ENCODE measurements around the gene PLPP2. TPM values are rescaled to one million over a fixed set of nuclear protein-coding genes. Genes with fewer than 3 reads are reported as not detected.
A peak's percentile ranks its signal among the peaks of the same experiment; 100 is the strongest.

The PLPP2 gene
- total and polyA plus RNA-seq, 9 of the 15 experiments (the other 6 are each of a cell fraction or from before 2014, with no cell fraction given) = 0.51 to 4.4 (median 2.2) TPM; not detected in 1

- TF ChIP-seq, protein P1, sequence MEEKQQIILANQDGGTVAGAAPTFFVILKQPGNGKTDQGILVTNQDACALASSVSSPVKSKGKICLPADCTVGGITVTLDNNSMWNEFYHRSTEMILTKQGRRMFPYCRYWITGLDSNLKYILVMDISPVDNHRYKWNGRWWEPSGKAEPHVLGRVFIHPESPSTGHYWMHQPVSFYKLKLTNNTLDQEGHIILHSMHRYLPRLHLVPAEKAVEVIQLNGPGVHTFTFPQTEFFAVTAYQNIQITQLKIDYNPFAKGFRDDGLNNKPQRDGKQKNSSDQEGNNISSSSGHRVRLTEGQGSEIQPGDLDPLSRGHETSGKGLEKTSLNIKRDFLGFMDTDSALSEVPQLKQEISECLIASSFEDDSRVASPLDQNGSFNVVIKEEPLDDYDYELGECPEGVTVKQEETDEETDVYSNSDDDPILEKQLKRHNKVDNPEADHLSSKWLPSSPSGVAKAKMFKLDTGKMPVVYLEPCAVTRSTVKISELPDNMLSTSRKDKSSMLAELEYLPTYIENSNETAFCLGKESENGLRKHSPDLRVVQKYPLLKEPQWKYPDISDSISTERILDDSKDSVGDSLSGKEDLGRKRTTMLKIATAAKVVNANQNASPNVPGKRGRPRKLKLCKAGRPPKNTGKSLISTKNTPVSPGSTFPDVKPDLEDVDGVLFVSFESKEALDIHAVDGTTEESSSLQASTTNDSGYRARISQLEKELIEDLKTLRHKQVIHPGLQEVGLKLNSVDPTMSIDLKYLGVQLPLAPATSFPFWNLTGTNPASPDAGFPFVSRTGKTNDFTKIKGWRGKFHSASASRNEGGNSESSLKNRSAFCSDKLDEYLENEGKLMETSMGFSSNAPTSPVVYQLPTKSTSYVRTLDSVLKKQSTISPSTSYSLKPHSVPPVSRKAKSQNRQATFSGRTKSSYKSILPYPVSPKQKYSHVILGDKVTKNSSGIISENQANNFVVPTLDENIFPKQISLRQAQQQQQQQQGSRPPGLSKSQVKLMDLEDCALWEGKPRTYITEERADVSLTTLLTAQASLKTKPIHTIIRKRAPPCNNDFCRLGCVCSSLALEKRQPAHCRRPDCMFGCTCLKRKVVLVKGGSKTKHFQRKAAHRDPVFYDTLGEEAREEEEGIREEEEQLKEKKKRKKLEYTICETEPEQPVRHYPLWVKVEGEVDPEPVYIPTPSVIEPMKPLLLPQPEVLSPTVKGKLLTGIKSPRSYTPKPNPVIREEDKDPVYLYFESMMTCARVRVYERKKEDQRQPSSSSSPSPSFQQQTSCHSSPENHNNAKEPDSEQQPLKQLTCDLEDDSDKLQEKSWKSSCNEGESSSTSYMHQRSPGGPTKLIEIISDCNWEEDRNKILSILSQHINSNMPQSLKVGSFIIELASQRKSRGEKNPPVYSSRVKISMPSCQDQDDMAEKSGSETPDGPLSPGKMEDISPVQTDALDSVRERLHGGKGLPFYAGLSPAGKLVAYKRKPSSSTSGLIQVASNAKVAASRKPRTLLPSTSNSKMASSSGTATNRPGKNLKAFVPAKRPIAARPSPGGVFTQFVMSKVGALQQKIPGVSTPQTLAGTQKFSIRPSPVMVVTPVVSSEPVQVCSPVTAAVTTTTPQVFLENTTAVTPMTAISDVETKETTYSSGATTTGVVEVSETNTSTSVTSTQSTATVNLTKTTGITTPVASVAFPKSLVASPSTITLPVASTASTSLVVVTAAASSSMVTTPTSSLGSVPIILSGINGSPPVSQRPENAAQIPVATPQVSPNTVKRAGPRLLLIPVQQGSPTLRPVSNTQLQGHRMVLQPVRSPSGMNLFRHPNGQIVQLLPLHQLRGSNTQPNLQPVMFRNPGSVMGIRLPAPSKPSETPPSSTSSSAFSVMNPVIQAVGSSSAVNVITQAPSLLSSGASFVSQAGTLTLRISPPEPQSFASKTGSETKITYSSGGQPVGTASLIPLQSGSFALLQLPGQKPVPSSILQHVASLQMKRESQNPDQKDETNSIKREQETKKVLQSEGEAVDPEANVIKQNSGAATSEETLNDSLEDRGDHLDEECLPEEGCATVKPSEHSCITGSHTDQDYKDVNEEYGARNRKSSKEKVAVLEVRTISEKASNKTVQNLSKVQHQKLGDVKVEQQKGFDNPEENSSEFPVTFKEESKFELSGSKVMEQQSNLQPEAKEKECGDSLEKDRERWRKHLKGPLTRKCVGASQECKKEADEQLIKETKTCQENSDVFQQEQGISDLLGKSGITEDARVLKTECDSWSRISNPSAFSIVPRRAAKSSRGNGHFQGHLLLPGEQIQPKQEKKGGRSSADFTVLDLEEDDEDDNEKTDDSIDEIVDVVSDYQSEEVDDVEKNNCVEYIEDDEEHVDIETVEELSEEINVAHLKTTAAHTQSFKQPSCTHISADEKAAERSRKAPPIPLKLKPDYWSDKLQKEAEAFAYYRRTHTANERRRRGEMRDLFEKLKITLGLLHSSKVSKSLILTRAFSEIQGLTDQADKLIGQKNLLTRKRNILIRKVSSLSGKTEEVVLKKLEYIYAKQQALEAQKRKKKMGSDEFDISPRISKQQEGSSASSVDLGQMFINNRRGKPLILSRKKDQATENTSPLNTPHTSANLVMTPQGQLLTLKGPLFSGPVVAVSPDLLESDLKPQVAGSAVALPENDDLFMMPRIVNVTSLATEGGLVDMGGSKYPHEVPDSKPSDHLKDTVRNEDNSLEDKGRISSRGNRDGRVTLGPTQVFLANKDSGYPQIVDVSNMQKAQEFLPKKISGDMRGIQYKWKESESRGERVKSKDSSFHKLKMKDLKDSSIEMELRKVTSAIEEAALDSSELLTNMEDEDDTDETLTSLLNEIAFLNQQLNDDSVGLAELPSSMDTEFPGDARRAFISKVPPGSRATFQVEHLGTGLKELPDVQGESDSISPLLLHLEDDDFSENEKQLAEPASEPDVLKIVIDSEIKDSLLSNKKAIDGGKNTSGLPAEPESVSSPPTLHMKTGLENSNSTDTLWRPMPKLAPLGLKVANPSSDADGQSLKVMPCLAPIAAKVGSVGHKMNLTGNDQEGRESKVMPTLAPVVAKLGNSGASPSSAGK (IDR thresholded peaks at IDR 0.05) = no peak
- TF ChIP-seq ZNF584 (CRISPR knock-in tag; IDR thresholded peaks at IDR 0.05; ENCODE audit: low read depth) (no peak), CLOCK (CRISPR knock-in tag; IDR thresholded peaks at IDR 0.05; ENCODE audit: borderline replicate concordance) (no peak), TFAP4 (CRISPR knock-in tag; IDR thresholded peaks at IDR 0.05; ENCODE audit: borderline replicate concordance) (no peak), CBX2 (IDR thresholded peaks at IDR 0.05; ENCODE audit: insufficient read depth, low read length, poor library complexity, severe bottlenecking) (no peak), CTBP1 (IDR thresholded peaks at IDR 0.05; ENCODE audit: borderline replicate concordance) (no peak), DDX20 (tag; IDR thresholded peaks at IDR 0.05; ENCODE audit: low read depth) (no peak), EP400 (IDR thresholded peaks at IDR 0.05) (no peak), TSC22D4 (tag; IDR thresholded peaks at IDR 0.05) (no peak)
- TF ChIP-seq, protein P2, sequence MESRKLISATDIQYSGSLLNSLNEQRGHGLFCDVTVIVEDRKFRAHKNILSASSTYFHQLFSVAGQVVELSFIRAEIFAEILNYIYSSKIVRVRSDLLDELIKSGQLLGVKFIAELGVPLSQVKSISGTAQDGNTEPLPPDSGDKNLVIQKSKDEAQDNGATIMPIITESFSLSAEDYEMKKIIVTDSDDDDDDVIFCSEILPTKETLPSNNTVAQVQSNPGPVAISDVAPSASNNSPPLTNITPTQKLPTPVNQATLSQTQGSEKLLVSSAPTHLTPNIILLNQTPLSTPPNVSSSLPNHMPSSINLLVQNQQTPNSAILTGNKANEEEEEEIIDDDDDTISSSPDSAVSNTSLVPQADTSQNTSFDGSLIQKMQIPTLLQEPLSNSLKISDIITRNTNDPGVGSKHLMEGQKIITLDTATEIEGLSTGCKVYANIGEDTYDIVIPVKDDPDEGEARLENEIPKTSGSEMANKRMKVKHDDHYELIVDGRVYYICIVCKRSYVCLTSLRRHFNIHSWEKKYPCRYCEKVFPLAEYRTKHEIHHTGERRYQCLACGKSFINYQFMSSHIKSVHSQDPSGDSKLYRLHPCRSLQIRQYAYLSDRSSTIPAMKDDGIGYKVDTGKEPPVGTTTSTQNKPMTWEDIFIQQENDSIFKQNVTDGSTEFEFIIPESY (CRISPR knock-in tag; IDR thresholded peaks at IDR 0.05) = peak; percentile 52; the same call in 1 of the 2 replicates
Observed at GRCh38 chr19:311813-312261, 20.6 kb upstream of the PLPP2 start (continued).

Measured in K562 (cell line).